Osteoblast (primary cell): Measurements from ENCODE around the gene ZNHIT1. TPM values are rescaled to one million over a fixed set of nuclear protein-coding genes. Genes with fewer than 3 reads are reported as not detected.

Experiments used
- DNase-seq: peaks from one replicate; pipeline ENCODE4 v3.0.0; 2011; ENCODE audit warnings: low spot score, mixed read lengths; ENCODE audit not compliant: insufficient read length; ENCODE audit errors: missing footprints
- H2AFZ ChIP-seq: 2 replicates; pipeline ENCODE4 v1.6.0; 2011; ENCODE audit warnings: mild to moderate bottlenecking, low read length
- H3K27ac ChIP-seq: 2 replicates; pipeline ENCODE4 v1.5.1; 2011; ENCODE audit warnings: mild to moderate bottlenecking, low read depth, low read length, moderate library complexity
- H3K27me3 ChIP-seq: 2 replicates; pipeline ENCODE4 v1.6.0; 2012; ENCODE audit warnings: mild to moderate bottlenecking, control low read depth, inconsistent platforms, low read length, moderate library complexity; ENCODE audit not compliant: insufficient read depth
- H3K36me3 ChIP-seq: 2 replicates; pipeline ENCODE4 v1.5.1; 2011; ENCODE audit warnings: mild to moderate bottlenecking, low read length, control low read depth, moderate library complexity; ENCODE audit not compliant: insufficient read depth
- H3K4me1 ChIP-seq: 2 replicates; pipeline ENCODE4 v1.5.1; 2011; ENCODE audit warnings: mild to moderate bottlenecking, low read length, control low read depth, moderate library complexity; ENCODE audit not compliant: insufficient read depth
- H3K4me2 ChIP-seq: 2 replicates; pipeline ENCODE4 v1.6.0; 2011; ENCODE audit warnings: mild to moderate bottlenecking, low read length; ENCODE audit not compliant: insufficient read depth
- H3K4me3 ChIP-seq: fragments of 200-600 bp; sonication (generic); 3 replicates; pipeline ENCODE4 v1.5.1; 2012; ENCODE audit warnings: mild to moderate bottlenecking, low read length, inconsistent platforms; ENCODE audit not compliant: insufficient read depth
- H3K79me2 ChIP-seq: 2 replicates; pipeline ENCODE4 v1.6.0; 2012; ENCODE audit warnings: mild to moderate bottlenecking, low read length, control low read depth, inconsistent platforms; ENCODE audit not compliant: insufficient read depth
- H3K9me3 ChIP-seq: 2 replicates; pipeline ENCODE4 v1.5.1; 2011; ENCODE audit warnings: low read depth, low read length, control low read depth
- H4K20me1 ChIP-seq: 2 replicates; pipeline ENCODE4 v1.6.0; 2012; ENCODE audit warnings: mild to moderate bottlenecking, low read length, control low read depth; ENCODE audit not compliant: insufficient read depth
- CTCF ChIP-seq: IDR thresholded peaks from 2 replicates; pipeline ENCODE4 v1.5.1; 2011; ENCODE audit warnings: mild to moderate bottlenecking, low read depth, low read length, moderate library complexity; ENCODE audit errors: extremely low read depth
- total RNA-seq: library from RNA; depleted of rRNA; stranded (reverse); fragments of >200 nt; gene quantifications from 2 replicates; pipeline ENCODE4 v1.2.3, GENCODE V29; 2012

The ZNHIT1 gene
- total RNA-seq, 1 donor: 64.4 TPM

- H3K4me1 ChIP-seq: no peaks in the 10 kb centered on the region
- no peaks in the 10 kb centered on the region for H3K36me3 ChIP-seq
- H3K4me3 ChIP-seq: no peak overlapping the region
- DNase-seq: no peak
- no peak overlapping the region for H3K27ac ChIP-seq
- H3K9me3 ChIP-seq: no peaks in the 10 kb centered on the region
- H3K27me3 ChIP-seq: peaks cover 61% of the 10 kb centered on the region
- no peak overlapping the region for H2AFZ ChIP-seq
- no peak overlapping the region for H3K4me2 ChIP-seq
- TF ChIP-seq CTCF: no peak
- no peaks in the 10 kb centered on the region for H3K79me2 ChIP-seq
- no peaks in the 10 kb centered on the region for H4K20me1 ChIP-seq
Measured at GRCh38 chr7:101179713-101180112, 38.3 kb upstream of the ZNHIT1 start.

GRCh38 chr7:101180130-101180755, 37.7 kb upstream of the ZNHIT1 start, which contains the start of gene NAT16:
Gene NAT16 (minus strand): TSS chr7:101180293. CDS start chr7:101174807, 5,486 bp downstream.
- H3K9me3 ChIP-seq: no peaks in the 10 kb centered on the region
- H3K27ac ChIP-seq: no peak within 1 kb of the TSS
- DNase-seq: peak; percentile 84
- peaks cover 56% of the 10 kb centered on the region for H3K27me3 ChIP-seq
- H2AFZ ChIP-seq: no peak within 1 kb of the TSS
- H3K4me1 ChIP-seq: peaks cover 4% of the 10 kb centered on the region
- H3K4me3 ChIP-seq: no peak within 1 kb of the TSS
- no peaks in the 10 kb centered on the region for H4K20me1 ChIP-seq
- H3K36me3 ChIP-seq: no peaks in the 10 kb centered on the region
- no peaks in the 10 kb centered on the region for H3K79me2 ChIP-seq
- no peak for TF ChIP-seq CTCF
- no peak within 1 kb of the TSS for H3K4me2 ChIP-seq

GRCh38 chr7:101185258-101185839, 32.6 kb upstream of the ZNHIT1 start:
- Histone ChIP-seq H3K4me2 (no peak overlapping the region), H3K36me3 (no peaks in the 10 kb centered on the region), H3K4me1 (peaks cover 4% of the 10 kb centered on the region), H2AFZ (no peak overlapping the region), H3K79me2 (no peaks in the 10 kb centered on the region), H3K4me3 (no peak overlapping the region), H3K27me3 (peaks cover 8% of the 10 kb centered on the region), H4K20me1 (no peaks in the 10 kb centered on the region), H3K9me3 (no peaks in the 10 kb centered on the region), H3K27ac (no peak overlapping the region)
- no peak for TF ChIP-seq CTCF
- peak; percentile 64 for DNase-seq

- H3K9me3 ChIP-seq: no peaks in the 10 kb centered on the region
- H3K27me3 ChIP-seq: peaks cover 5% of the 10 kb centered on the region
- no peaks in the 10 kb centered on the region for H3K79me2 ChIP-seq
- peaks cover 4% of the 10 kb centered on the region for H3K4me1 ChIP-seq
- TF ChIP-seq CTCF: no peak
- no peak for DNase-seq
- H3K4me3 ChIP-seq: no peak overlapping the region
- no peaks in the 10 kb centered on the region for H4K20me1 ChIP-seq
- no peak overlapping the region for H3K27ac ChIP-seq
- no peaks in the 10 kb centered on the region for H3K36me3 ChIP-seq
- no peak overlapping the region for H2AFZ ChIP-seq
- H3K4me2 ChIP-seq: no peak overlapping the region
Measured at GRCh38 chr7:101186194-101186593, 31.8 kb upstream of the ZNHIT1 start.
